Measurements from ENCODE around the gene CCDC194. TPM values are rescaled to one million over a fixed set of nuclear protein-coding genes. Genes with fewer than 3 reads are reported as not detected.

CCDC194 gene
- total RNA-seq, 1 donor from 2014 or later = 0.56 TPM

GRCh38 chr19:17353386-17353785 is 40.6 kb downstream of the CCDC194 start:
- H3K9me3 Mint-ChIP-seq = no peaks in the 10 kb centered on the region

GRCh38 chr19:17352608-17353280 is 41.3 kb downstream of the CCDC194 start:
- Histone ChIP-seq H2AFZ (replicated peaks) (peak overlapping the region; percentile 27), H3K9me3 (ENCODE audit: low read depth) (no peaks in the 10 kb centered on the region), H3K27me3 (no peaks in the 10 kb centered on the region), H3F3A (ENCODE audit: low read depth) (peaks cover 13% of the 10 kb centered on the region), H3K9ac (no peak overlapping the region), H4K20me1 (ENCODE audit: low read depth) (no peaks in the 10 kb centered on the region), H3K36me3 (no peaks in the 10 kb centered on the region), H3K4me2 (no peak overlapping the region), H3K4me1 (peaks cover 5% of the 10 kb centered on the region), H3K4me3 (no peak overlapping the region), H3K79me2 (ENCODE audit: low read depth) (no peaks in the 10 kb centered on the region), H3K27ac (no peak overlapping the region)
- peaks cover 11% of the 10 kb centered on the region for H3K4me1 Mint-ChIP-seq
- no peak for TF ChIP-seq CTCF (IDR thresholded peaks at IDR 0.05)
- H3K27ac Mint-ChIP-seq = no peak overlapping the region
- no peak for DNase-seq (ENCODE audit: low spot score)
- H3K27me3 Mint-ChIP-seq (ENCODE audit: insufficient read depth, low read depth) = peaks cover 14% of the 10 kb centered on the region
- H3K36me3 Mint-ChIP-seq = no peaks in the 10 kb centered on the region
- H3K9me3 Mint-ChIP-seq = no peaks in the 10 kb centered on the region
- H3K4me3 Mint-ChIP-seq = peak overlapping the region; percentile 33

More at GRCh38 chr19:17353386-17353785, 40.6 kb downstream of the CCDC194 start:
- H3K36me3 ChIP-seq = no peaks in the 10 kb centered on the region
- no peaks in the 10 kb centered on the region for H3K36me3 Mint-ChIP-seq
- H3K4me1 ChIP-seq = peaks cover 4% of the 10 kb centered on the region
- peaks cover 11% of the 10 kb centered on the region for H3K4me1 Mint-ChIP-seq
- no peaks in the 10 kb centered on the region for H3K79me2 ChIP-seq (ENCODE audit: low read depth)
- H3F3A ChIP-seq (ENCODE audit: low read depth) = peaks cover 10% of the 10 kb centered on the region
- no peak overlapping the region for H3K4me2 ChIP-seq
- H3K9me3 ChIP-seq (ENCODE audit: low read depth) = no peaks in the 10 kb centered on the region
- H2AFZ ChIP-seq (replicated peaks) = peak overlapping the region; percentile 27
- H4K20me1 ChIP-seq (ENCODE audit: low read depth) = no peaks in the 10 kb centered on the region
- H3K27me3 ChIP-seq = no peaks in the 10 kb centered on the region
- TF ChIP-seq EZH2 (IDR thresholded peaks at IDR 0.05) = no peak
- TF ChIP-seq CTCF (IDR thresholded peaks at IDR 0.05) = no peak
- TF ChIP-seq EZH2phosphoT487 (IDR thresholded peaks at IDR 0.05) = no peak
- no peak overlapping the region for H3K9ac ChIP-seq
- H3K27ac Mint-ChIP-seq = no peak overlapping the region
- H3K27ac ChIP-seq = no peak overlapping the region
- H3K27me3 Mint-ChIP-seq (ENCODE audit: insufficient read depth, low read depth) = peaks cover 11% of the 10 kb centered on the region
- no peak overlapping the region for H3K4me3 ChIP-seq
- no peak for DNase-seq (ENCODE audit: low spot score)
- no peak overlapping the region for H3K4me3 Mint-ChIP-seq

GRCh38 chr19:17351815-17352435 is 42.1 kb downstream of the CCDC194 start:
- DNase-seq (ENCODE audit: low spot score) = no peak
- Histone ChIP-seq H3K27ac (no peak overlapping the region), H3K9me3 (ENCODE audit: low read depth) (no peaks in the 10 kb centered on the region), H4K20me1 (ENCODE audit: low read depth) (no peaks in the 10 kb centered on the region), H3F3A (ENCODE audit: low read depth) (peaks cover 13% of the 10 kb centered on the region), H3K4me3 (no peak overlapping the region), H3K79me2 (ENCODE audit: low read depth) (no peaks in the 10 kb centered on the region), H3K4me2 (no peak overlapping the region), H3K36me3 (no peaks in the 10 kb centered on the region), H2AFZ (replicated peaks) (no peak overlapping the region), H3K27me3 (no peaks in the 10 kb centered on the region), H3K9ac (no peak overlapping the region), H3K4me1 (peaks cover 5% of the 10 kb centered on the region)
- Mint-ChIP-seq H3K4me1 (peaks cover 11% of the 10 kb centered on the region), H3K36me3 (no peaks in the 10 kb centered on the region), H3K27me3 (ENCODE audit: insufficient read depth, low read depth) (peaks cover 15% of the 10 kb centered on the region), H3K9me3 (no peaks in the 10 kb centered on the region), H3K27ac (peak overlapping the region; percentile 93), H3K4me3 (peak overlapping the region; percentile 67)
- TF ChIP-seq EZH2 (IDR thresholded peaks at IDR 0.05) (no peak), CTCF (IDR thresholded peaks at IDR 0.05) (no peak), EZH2phosphoT487 (IDR thresholded peaks at IDR 0.05) (no peak)

All from neural progenitor cell (in vitro differentiated cells).